Mesothelial cell of epicardium (in vitro differentiated cells): ENCODE data around the gene TAS2R7. TPM values are rescaled to one million over a fixed set of nuclear protein-coding genes. Genes with fewer than 3 reads are reported as not detected.
A peak's percentile ranks its signal among the peaks of the same experiment; 100 is the strongest.

Experiments
- DNase-seq, 2 experiments: peaks; one replicate each; pipeline ENCODE4 v3.0.0; 2021; ENCODE audit warnings: low spot score in 2 of 2; ENCODE audit not compliant: unreplicated experiment in 2 of 2
- H3K27ac Mint-ChIP-seq: 2 replicates; pipeline ENCODE4 v1.8.0; 2021; ENCODE audit warnings: mixed read lengths
- H3K27me3 Mint-ChIP-seq: 2 replicates; pipeline ENCODE4 v1.8.0; 2021; ENCODE audit warnings: low read depth, mixed read lengths
- H3K36me3 Mint-ChIP-seq: 2 replicates; pipeline ENCODE4 v1.8.0; 2021; ENCODE audit warnings: mixed read lengths
- H3K4me1 Mint-ChIP-seq: 2 replicates; pipeline ENCODE4 v1.8.0; 2021; ENCODE audit warnings: mixed read lengths
- H3K4me3 Mint-ChIP-seq: 2 replicates; pipeline ENCODE4 v1.8.0; 2021; ENCODE audit warnings: mild to moderate bottlenecking, moderate library complexity, mixed read lengths
- H3K9me3 Mint-ChIP-seq: 2 replicates; pipeline ENCODE4 v1.8.0; 2021; ENCODE audit warnings: mixed read lengths
- total RNA-seq: library from RNA; stranded (reverse); gene quantifications from 3 replicates; pipeline ENCODE4 v1.2.1, GENCODE V29; 2021
- TF ChIP-seq, protein P1 (sequence below): fragments of 200-600 bp; sonication (generic); IDR thresholded peaks from one replicate; pipeline ENCODE4 v1.5.0; 2021; ENCODE audit warnings: antibody characterized with exemption; ENCODE audit not compliant: unreplicated experiment

TAS2R7 gene
- total RNA-seq, 1 donor from 2014 or later, result 0.20 TPM

DNA sequence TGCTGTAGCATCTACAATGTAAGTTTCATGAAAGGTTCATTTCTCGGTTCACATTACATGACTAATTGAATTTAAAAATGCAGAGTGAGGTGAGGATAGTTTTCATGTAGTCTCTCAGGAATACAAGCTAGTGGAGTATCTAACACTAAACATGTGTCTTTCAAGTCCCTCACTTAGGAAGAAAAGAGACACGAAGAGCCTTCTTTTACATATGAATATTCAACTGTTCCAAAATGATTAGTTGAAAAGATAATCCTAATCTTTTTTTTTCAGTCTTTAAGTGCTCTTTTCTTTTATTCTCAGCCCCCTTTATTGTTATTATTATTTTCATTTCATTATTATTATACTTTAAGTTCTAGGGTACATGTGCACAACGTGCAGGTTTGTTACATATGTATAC lies 36.0 kb upstream of the TAS2R7 start:
- Mint-ChIP-seq H3K4me1 (no peaks in the 10 kb centered on the region), H3K4me3 (no peak overlapping the region), H3K9me3 (peaks cover 9% of the 10 kb centered on the region), H3K27ac (no peak overlapping the region), H3K27me3 (no peaks in the 10 kb centered on the region), H3K36me3 (peaks cover 28% of the 10 kb centered on the region)
- no peak for DNase-seq
- TF ChIP-seq, protein P1, sequence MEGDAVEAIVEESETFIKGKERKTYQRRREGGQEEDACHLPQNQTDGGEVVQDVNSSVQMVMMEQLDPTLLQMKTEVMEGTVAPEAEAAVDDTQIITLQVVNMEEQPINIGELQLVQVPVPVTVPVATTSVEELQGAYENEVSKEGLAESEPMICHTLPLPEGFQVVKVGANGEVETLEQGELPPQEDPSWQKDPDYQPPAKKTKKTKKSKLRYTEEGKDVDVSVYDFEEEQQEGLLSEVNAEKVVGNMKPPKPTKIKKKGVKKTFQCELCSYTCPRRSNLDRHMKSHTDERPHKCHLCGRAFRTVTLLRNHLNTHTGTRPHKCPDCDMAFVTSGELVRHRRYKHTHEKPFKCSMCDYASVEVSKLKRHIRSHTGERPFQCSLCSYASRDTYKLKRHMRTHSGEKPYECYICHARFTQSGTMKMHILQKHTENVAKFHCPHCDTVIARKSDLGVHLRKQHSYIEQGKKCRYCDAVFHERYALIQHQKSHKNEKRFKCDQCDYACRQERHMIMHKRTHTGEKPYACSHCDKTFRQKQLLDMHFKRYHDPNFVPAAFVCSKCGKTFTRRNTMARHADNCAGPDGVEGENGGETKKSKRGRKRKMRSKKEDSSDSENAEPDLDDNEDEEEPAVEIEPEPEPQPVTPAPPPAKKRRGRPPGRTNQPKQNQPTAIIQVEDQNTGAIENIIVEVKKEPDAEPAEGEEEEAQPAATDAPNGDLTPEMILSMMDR, result no peak

DNA sequence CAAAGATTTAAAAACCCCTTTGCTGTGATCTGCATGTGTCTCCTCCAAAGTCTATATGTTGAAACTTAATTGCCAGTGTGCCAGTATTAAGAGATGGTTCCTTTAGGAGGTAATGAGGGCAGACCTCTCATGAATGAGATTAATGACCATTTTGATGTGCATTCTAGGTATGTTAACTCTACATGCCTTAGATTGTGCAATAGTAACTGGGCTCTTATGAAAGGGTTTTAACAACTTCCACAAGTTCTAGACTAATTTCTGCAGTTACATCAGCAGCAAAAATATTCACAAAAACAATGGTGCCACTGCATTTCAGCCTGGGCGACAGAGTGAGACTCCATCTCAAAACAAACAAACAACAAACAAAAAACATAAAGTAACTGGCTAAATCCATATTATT lies 27.6 kb upstream of the TAS2R7 start:
- H3K9me3 Mint-ChIP-seq, result no peaks in the 10 kb centered on the region
- TF ChIP-seq, protein P1, result no peak
- no peaks in the 10 kb centered on the region for H3K27me3 Mint-ChIP-seq
- no peak overlapping the region for H3K4me3 Mint-ChIP-seq
- peaks cover 3% of the 10 kb centered on the region for H3K36me3 Mint-ChIP-seq
- H3K27ac Mint-ChIP-seq, result no peak overlapping the region
- no peaks in the 10 kb centered on the region for H3K4me1 Mint-ChIP-seq
- no peak for DNase-seq

DNA sequence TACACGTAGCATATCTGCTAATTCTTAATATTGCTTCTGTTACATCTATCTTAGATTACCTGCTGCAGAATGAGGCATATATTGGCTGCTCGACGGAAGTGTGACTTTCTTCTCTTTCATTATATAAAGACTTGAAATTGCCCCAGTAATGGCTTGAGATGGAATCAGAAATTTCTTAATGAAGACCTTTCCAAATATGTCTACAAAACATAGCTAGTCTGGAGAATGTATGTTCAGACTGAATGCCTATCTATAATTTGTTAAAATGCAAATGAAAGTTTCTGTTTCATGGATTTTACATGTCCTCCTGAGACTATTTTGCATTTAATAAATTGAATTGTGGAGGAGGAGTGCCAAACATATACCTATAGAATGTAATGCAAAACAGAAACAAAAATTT lies 23.8 kb upstream of the TAS2R7 start, which contains the start of gene TAS2R10:
TSS of gene TAS2R10 (minus strand) at position 101 of the 400 bp plus-strand sequence. CDS start at position 12, 89 bp downstream.
- no peak for DNase-seq
- Mint-ChIP-seq H3K4me1 (no peaks in the 10 kb centered on the region), H3K27me3 (no peaks in the 10 kb centered on the region), H3K36me3 (peaks cover 3% of the 10 kb centered on the region), H3K4me3 (no peak within 1 kb of the TSS), H3K27ac (peak within 1 kb of the TSS; percentile 15), H3K9me3 (no peaks in the 10 kb centered on the region)
- TF ChIP-seq, protein P1, result no peak

DNA sequence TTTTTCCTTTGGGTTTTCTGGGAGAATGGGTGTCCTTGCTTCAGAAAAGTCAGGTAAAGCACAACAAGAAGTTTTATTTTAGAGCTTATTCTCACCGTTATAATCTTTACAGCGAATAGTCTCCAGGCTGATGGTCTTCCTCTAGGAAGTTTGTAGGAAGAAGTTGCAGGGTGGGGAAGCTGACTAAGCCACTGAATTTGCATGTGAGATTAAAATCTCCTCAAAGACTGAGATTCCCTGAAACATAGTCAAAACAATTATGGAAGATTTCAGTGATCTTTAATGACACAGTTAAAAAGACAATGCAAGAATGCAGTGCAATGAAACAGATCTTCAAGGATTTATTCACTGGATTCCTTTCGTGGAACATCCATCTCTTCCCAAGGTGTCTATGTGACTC lies 22.5 kb upstream of the TAS2R7 start:
- Mint-ChIP-seq H3K4me1 (no peaks in the 10 kb centered on the region), H3K27me3 (no peaks in the 10 kb centered on the region), H3K4me3 (no peak overlapping the region), H3K9me3 (no peaks in the 10 kb centered on the region), H3K27ac (no peak overlapping the region), H3K36me3 (no peaks in the 10 kb centered on the region)
- DNase-seq, result no peak
- TF ChIP-seq, protein P1, result no peak

DNA sequence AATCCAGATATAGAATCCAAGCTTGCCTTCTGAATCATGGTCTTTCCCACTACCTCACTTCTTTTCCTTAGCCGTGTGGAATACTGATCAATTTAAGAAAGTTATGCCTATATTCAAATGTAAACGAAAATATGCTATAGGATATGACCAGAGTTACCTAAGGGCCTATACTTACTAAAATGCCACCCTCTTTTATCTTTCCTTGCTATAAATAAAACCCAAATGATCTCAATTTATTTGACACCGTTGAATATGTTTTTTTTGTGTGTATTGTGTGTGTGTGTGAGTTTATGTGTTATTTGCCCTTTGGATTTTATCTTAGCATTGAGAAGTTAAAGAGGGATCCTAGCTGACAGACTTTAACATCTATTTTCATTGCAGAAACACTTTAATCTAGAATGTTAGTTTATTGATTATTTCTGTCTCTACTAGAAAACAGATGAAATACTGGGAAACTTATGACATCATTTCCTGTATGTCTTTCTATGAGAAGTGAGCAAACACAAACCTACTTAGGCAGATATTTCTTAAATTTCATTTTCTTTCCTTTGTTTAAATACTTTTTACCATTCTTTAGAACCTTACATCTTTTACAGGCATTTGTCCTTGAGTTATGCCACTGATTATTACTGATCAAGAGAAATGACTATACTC lies 9.6 kb upstream of the TAS2R7 start:
- Mint-ChIP-seq H3K9me3 (peaks cover 4% of the 10 kb centered on the region), H3K27ac (no peak overlapping the region), H3K27me3 (peaks cover 3% of the 10 kb centered on the region), H3K4me1 (no peaks in the 10 kb centered on the region), H3K4me3 (no peak overlapping the region), H3K36me3 (no peaks in the 10 kb centered on the region)
- no peak for DNase-seq
- TF ChIP-seq, protein P1, result no peak
